Measurements from ENCODE around the gene KIFC3. TPM values are rescaled to one million over a fixed set of nuclear protein-coding genes. Genes with fewer than 3 reads are reported as not detected.
"Not testable (repeated sequence)": the region's sequence is repeated elsewhere in the genome, so short reads cannot be mapped to it uniquely, and the experiment has no call there.

KIFC3 gene
- total RNA-seq, 4 donors from 2014 or later, result 111 to 219 (median 153) TPM

DNA sequence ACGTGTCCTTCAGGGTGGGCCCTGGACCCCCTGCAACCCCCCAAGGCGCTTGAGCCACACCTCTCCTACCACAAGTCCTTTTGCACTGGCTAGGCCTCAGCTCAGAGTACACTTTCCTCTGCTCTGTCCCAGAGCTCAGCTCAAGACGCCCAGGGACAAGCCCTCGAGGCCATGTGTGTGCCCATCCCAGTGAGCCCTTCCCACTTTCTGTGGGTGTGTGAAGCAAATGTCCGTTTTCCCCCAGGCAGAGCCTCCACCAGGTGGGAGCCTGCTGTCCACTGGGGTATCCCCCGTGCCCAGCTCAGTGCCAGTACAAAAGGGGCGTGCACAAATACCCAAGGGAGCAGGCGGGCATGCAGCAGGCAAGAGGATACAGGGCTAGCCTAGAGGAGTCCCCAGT, 18.4 kb downstream of the KIFC3 start:
- no peaks in the 10 kb centered on the region for H3K27me3 ChIP-seq
- no peak for DNase-seq (ENCODE audit: low spot score in 2 of 2)
- TF ChIP-seq POLR2AphosphoS5 (IDR thresholded peaks at IDR 0.05) (no peak), POLR2A (IDR thresholded peaks at IDR 0.05) (no peak), EP300 (IDR thresholded peaks at IDR 0.05) (no peak)
- TF ChIP-seq, protein P1, sequence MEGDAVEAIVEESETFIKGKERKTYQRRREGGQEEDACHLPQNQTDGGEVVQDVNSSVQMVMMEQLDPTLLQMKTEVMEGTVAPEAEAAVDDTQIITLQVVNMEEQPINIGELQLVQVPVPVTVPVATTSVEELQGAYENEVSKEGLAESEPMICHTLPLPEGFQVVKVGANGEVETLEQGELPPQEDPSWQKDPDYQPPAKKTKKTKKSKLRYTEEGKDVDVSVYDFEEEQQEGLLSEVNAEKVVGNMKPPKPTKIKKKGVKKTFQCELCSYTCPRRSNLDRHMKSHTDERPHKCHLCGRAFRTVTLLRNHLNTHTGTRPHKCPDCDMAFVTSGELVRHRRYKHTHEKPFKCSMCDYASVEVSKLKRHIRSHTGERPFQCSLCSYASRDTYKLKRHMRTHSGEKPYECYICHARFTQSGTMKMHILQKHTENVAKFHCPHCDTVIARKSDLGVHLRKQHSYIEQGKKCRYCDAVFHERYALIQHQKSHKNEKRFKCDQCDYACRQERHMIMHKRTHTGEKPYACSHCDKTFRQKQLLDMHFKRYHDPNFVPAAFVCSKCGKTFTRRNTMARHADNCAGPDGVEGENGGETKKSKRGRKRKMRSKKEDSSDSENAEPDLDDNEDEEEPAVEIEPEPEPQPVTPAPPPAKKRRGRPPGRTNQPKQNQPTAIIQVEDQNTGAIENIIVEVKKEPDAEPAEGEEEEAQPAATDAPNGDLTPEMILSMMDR (IDR thresholded peaks at IDR 0.05), result no peak
- WGBS, result 87% methylated on average over 5 of the region's 8 CpGs
- H3K4me1 ChIP-seq, result peaks cover 21% of the 10 kb centered on the region
- H3K27ac ChIP-seq, result no peak overlapping the region
- H3K4me3 ChIP-seq, result no peak overlapping the region
- H3K36me3 ChIP-seq, result peaks cover 29% of the 10 kb centered on the region
- H3K9me3 ChIP-seq, result no peaks in the 10 kb centered on the region

DNA sequence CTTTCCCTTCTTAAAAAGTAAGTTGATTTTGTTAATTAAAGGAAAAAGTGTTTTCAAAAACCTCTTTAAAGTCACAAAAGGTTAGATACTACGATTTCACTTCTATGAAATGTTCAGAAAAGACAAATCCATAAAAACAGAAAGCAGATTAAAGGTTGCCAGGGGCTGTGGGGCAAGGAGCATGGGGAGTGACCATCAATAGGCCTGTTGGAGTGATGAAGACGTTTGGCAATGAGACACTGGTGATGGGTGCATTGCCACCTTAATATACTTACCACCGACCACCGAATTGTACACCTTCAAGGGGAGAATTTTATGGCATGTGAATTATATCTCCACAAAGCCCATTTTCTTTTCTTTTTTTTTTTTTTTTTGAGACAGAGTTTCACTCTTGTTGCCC, 19.2 kb downstream of the KIFC3 start:
- H3K9me3 ChIP-seq, result no peaks in the 10 kb centered on the region
- H3K4me1 ChIP-seq, result peaks cover 17% of the 10 kb centered on the region
- peaks cover 24% of the 10 kb centered on the region for H3K36me3 ChIP-seq
- WGBS, result 88% methylated on average over 4 of the region's 4 CpGs
- no peak for TF ChIP-seq POLR2AphosphoS5 (IDR thresholded peaks at IDR 0.05)
- no peak for TF ChIP-seq POLR2A (IDR thresholded peaks at IDR 0.05)
- TF ChIP-seq, protein P1 (IDR thresholded peaks at IDR 0.05), result no peak
- no peak for TF ChIP-seq EP300 (IDR thresholded peaks at IDR 0.05)
- H3K4me3 ChIP-seq, result no peak overlapping the region
- no peaks in the 10 kb centered on the region for H3K27me3 ChIP-seq
- no peak for DNase-seq (ENCODE audit: low spot score in 2 of 2)
- H3K27ac ChIP-seq, result no peak overlapping the region

DNA sequence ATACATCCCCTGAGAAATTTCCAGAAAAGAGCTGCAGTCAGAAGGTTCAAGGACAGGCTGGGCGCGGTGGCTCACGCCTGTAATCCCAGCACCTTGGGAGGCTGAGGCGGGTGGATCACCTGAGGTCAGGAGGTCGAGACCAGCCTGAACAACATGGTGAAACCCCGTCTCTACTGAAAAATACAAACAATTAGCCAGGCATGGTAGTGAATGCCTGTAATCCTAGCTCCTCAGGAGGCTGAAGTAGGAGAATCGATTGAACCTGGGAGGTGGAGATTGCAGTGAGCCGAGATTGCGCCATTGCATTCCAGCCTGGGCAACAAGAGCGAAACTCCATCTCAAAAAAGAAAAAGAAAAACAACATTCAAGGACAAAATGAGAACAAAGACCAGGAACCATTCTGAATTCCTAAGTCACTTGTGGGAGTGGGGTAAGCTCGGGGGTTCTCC, 19.7 kb downstream of the KIFC3 start:
- H3K4me3 ChIP-seq; H3K27me3 ChIP-seq; DNase-seq (ENCODE audit: low spot score in 2 of 2); H3K9me3 ChIP-seq; H3K27ac ChIP-seq: not testable (repeated sequence)
- peaks cover 24% of the 10 kb centered on the region for H3K36me3 ChIP-seq
- 87% methylated on average over 11 of the region's 11 CpGs for WGBS
- H3K4me1 ChIP-seq, result peaks cover 13% of the 10 kb centered on the region

DNA sequence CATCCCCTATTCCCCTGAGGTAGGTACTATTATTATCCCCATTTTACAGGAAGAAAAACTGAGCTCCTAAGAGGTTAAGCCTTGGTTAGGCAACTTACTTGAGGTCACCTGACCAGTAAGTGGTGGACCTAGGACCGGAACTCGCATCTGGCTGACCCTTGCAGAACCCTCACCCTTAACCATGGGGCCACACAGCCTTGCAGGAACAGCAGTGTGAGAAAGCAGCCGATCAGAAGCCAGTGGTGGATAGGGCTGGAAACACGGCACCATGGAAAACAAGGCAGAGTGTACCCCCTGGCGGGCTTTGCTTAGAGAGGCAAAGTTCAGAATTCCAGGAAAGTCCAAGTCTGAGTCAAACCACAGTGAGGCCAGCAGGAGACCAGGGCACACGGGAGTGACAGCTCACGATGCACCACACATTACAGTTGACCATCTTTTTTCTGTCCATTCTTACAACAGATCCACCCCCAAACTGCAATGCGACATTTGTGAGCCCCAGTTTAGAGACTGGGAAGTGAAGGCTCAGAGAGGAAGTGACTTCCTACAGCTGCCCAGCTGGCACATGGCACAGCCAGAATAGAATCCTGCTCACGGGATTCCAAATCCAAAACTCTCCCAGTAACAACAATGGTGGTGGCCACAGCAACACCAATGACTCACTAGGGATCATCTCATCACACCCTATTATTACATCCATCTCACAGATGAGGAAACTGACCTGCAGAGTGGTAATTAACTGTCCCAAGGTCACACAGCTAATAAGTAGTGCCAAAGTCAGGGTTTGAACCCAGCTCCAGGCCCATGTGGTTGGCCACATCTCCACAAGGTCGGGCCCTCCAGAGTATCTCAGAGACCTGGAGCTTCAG, 20.3 kb downstream of the KIFC3 start:
- no peak overlapping the region for H3K4me3 ChIP-seq
- 81% methylated on average over 10 of the region's 10 CpGs for WGBS
- H3K4me1 ChIP-seq, result peaks cover 6% of the 10 kb centered on the region
- no peak for DNase-seq (ENCODE audit: low spot score in 2 of 2)
- H3K27me3 ChIP-seq, result no peaks in the 10 kb centered on the region
- TF ChIP-seq POLR2A (IDR thresholded peaks at IDR 0.05), result no peak
- TF ChIP-seq, protein P1 (IDR thresholded peaks at IDR 0.05), result no peak
- no peak for TF ChIP-seq EP300 (IDR thresholded peaks at IDR 0.05)
- TF ChIP-seq POLR2AphosphoS5 (IDR thresholded peaks at IDR 0.05), result no peak
- no peaks in the 10 kb centered on the region for H3K9me3 ChIP-seq
- H3K36me3 ChIP-seq, result peaks cover 24% of the 10 kb centered on the region
- H3K27ac ChIP-seq, result no peak overlapping the region

DNA sequence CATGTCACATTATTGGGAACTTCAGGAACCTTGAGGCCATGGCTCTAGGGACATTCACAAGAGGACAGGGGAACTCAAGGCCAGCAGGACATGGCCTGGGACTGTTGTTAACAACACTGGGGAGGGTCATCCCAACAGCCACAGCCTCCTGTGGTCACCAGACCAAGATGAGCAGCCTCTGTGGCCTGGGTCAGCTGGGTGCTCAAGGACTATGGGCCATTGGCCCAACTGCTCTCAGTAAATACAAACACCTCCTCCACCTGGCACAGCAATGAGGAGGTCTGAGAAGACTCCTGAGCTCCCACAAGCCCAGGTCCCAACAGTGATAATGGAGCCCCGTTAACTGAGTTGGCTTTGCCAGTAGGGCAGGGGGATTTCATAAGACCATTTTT, 20.9 kb downstream of the KIFC3 start:
- WGBS, result 88% methylated on average over 1 of the region's 1 CpG
- TF ChIP-seq POLR2AphosphoS5 (IDR thresholded peaks at IDR 0.05) (no peak), POLR2A (IDR thresholded peaks at IDR 0.05) (no peak), EP300 (IDR thresholded peaks at IDR 0.05) (no peak)
- TF ChIP-seq, protein P1 (IDR thresholded peaks at IDR 0.05), result no peak
- no peak for DNase-seq (ENCODE audit: low spot score in 2 of 2)
- H3K27ac ChIP-seq, result no peak overlapping the region
- H3K36me3 ChIP-seq, result peaks cover 27% of the 10 kb centered on the region
- no peaks in the 10 kb centered on the region for H3K9me3 ChIP-seq
- no peak overlapping the region for H3K4me3 ChIP-seq
- peaks cover under 1% of the 10 kb centered on the region for H3K4me1 ChIP-seq
- no peaks in the 10 kb centered on the region for H3K27me3 ChIP-seq

DNA sequence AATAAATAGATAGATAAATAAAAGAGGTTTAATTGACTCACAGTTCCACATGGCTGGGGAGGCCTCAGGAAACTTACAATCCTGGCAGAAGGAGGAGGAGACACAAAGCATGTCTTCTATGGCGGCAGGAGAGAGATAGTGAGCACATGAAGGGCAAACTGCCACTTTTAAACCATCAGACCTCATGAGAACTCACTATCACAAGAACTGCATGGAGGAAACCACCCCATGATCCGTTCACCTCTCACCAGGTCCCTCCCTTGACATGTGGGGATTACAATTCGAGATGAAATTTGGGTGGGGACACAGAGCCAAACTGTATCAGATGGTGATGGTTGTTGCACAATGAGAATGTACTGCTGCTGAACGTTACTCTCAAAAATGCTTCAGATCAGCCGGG, 22.5 kb downstream of the KIFC3 start:
- H3K4me3 ChIP-seq; H3K27ac ChIP-seq; H3K4me1 ChIP-seq; H3K9me3 ChIP-seq; H3K27me3 ChIP-seq; DNase-seq (ENCODE audit: low spot score in 2 of 2): not testable (repeated sequence)
- peaks cover 34% of the 10 kb centered on the region for H3K36me3 ChIP-seq
- WGBS, result 86% methylated on average over 5 of the region's 5 CpGs
